ENCODE data around the gene SPDYE6.

Gene SPDYE6

GRCh38 chr7:102297487-102298218 lies 58.6 kb downstream of the SPDYE6 start:
- Histone ChIP-seq H3K79me2 (ENCODE audit: low read length) (peaks cover 96% of the 10 kb centered on the region), H3K36me3 (replicated peaks; ENCODE audit: insufficient read depth, low read length) (peaks cover 5% of the 10 kb centered on the region; the same call in 1 of the 2 replicates), H3K9me2 (replicated peaks; ENCODE audit: insufficient read depth, low read length) (no peaks in the 10 kb centered on the region), H3F3A (ENCODE audit: insufficient read depth, low read length) (peaks cover 24% of the 10 kb centered on the region), H3K27me3 (replicated peaks; ENCODE audit: insufficient read depth, low read length) (no peaks in the 10 kb centered on the region), H3K9ac (ENCODE audit: low read length) (no peak overlapping the region), H3K4me2 (ENCODE audit: low read depth, low read length) (no peak overlapping the region), H3K4me3 (ENCODE audit: low read length) (no peak overlapping the region), H3K9me3 (replicated peaks; ENCODE audit: insufficient read depth, low read length) (no peaks in the 10 kb centered on the region), H4K20me1 (ENCODE audit: insufficient read depth, low read length) (no peaks in the 10 kb centered on the region), H2AFZ (ENCODE audit: low read length) (no peak overlapping the region), H3K27ac (ENCODE audit: low read length) (no peak overlapping the region; the same call in 1 of the 2 replicates), H3K4me1 (ENCODE audit: low read length) (peaks cover 22% of the 10 kb centered on the region; the same call in 1 of the 2 replicates)
- DNase-seq: no peak
- TF ChIP-seq CTCF (IDR thresholded peaks at IDR 0.05; ENCODE audit: low read length): no peak
- no peak for TF ChIP-seq EZH2 (optimal IDR thresholded peaks at IDR 0.05; ENCODE audit: low read depth, low read length)
- TF ChIP-seq EZH2phosphoT487 (IDR thresholded peaks at IDR 0.05; ENCODE audit: low read length): no peak

- no peak for TF ChIP-seq EZH2phosphoT487 (IDR thresholded peaks at IDR 0.05; ENCODE audit: low read length)
- TF ChIP-seq CTCF (IDR thresholded peaks at IDR 0.05; ENCODE audit: low read length): no peak
- TF ChIP-seq EZH2 (optimal IDR thresholded peaks at IDR 0.05; ENCODE audit: low read depth, low read length): no peak
- H3K4me1 ChIP-seq (ENCODE audit: low read length): peaks cover 27% of the 10 kb centered on the region
- H3K27ac ChIP-seq (ENCODE audit: low read length): no peak overlapping the region
- no peak overlapping the region for H3K4me3 ChIP-seq (ENCODE audit: low read length)
- H3K27me3 ChIP-seq (replicated peaks; ENCODE audit: insufficient read depth, low read length): no peaks in the 10 kb centered on the region
- peaks cover 5% of the 10 kb centered on the region; the same call in 1 of the 2 replicates for H3K36me3 ChIP-seq (replicated peaks; ENCODE audit: insufficient read depth, low read length)
- no peaks in the 10 kb centered on the region for H3K9me2 ChIP-seq (replicated peaks; ENCODE audit: insufficient read depth, low read length)
- DNase-seq: no peak
- no peaks in the 10 kb centered on the region for H4K20me1 ChIP-seq (ENCODE audit: insufficient read depth, low read length)
- H3K4me2 ChIP-seq (ENCODE audit: low read depth, low read length): no peak overlapping the region
- peaks cover 96% of the 10 kb centered on the region for H3K79me2 ChIP-seq (ENCODE audit: low read length)
- peaks cover 15% of the 10 kb centered on the region for H3F3A ChIP-seq (ENCODE audit: insufficient read depth, low read length)
- H3K9me3 ChIP-seq (replicated peaks; ENCODE audit: insufficient read depth, low read length): no peaks in the 10 kb centered on the region
- no peak overlapping the region for H2AFZ ChIP-seq (ENCODE audit: low read length)
- H3K9ac ChIP-seq (ENCODE audit: low read length): no peak overlapping the region
Measured at GRCh38 chr7:102296514-102296913, 59.7 kb downstream of the SPDYE6 start.

GRCh38 chr7:102296179-102296438 lies 60.1 kb downstream of the SPDYE6 start:
- TF ChIP-seq EZH2 (optimal IDR thresholded peaks at IDR 0.05; ENCODE audit: low read depth, low read length) (no peak), CTCF (IDR thresholded peaks at IDR 0.05; ENCODE audit: low read length) (no peak)
- Histone ChIP-seq H3K79me2 (ENCODE audit: low read length) (peaks cover 96% of the 10 kb centered on the region), H4K20me1 (ENCODE audit: insufficient read depth, low read length) (no peaks in the 10 kb centered on the region), H3K4me2 (ENCODE audit: low read depth, low read length) (no peak overlapping the region), H3K4me3 (ENCODE audit: low read length) (no peak overlapping the region), H3K4me1 (ENCODE audit: low read length) (peaks cover 31% of the 10 kb centered on the region), H3K9me3 (replicated peaks; ENCODE audit: insufficient read depth, low read length) (no peaks in the 10 kb centered on the region), H3K27ac (ENCODE audit: low read length) (no peak overlapping the region), H3K9ac (ENCODE audit: low read length) (no peak overlapping the region), H3K9me2 (replicated peaks; ENCODE audit: insufficient read depth, low read length) (no peaks in the 10 kb centered on the region), H2AFZ (ENCODE audit: low read length) (no peak overlapping the region), H3F3A (ENCODE audit: insufficient read depth, low read length) (peaks cover 19% of the 10 kb centered on the region), H3K36me3 (replicated peaks; ENCODE audit: insufficient read depth, low read length) (peaks cover 5% of the 10 kb centered on the region; the same call in 1 of the 2 replicates), H3K27me3 (replicated peaks; ENCODE audit: insufficient read depth, low read length) (no peaks in the 10 kb centered on the region)
- no peak for DNase-seq

All from MM.1S (cell line).